ENCODE measurements around the gene RGPD4.

RGPD4 gene

DNA sequence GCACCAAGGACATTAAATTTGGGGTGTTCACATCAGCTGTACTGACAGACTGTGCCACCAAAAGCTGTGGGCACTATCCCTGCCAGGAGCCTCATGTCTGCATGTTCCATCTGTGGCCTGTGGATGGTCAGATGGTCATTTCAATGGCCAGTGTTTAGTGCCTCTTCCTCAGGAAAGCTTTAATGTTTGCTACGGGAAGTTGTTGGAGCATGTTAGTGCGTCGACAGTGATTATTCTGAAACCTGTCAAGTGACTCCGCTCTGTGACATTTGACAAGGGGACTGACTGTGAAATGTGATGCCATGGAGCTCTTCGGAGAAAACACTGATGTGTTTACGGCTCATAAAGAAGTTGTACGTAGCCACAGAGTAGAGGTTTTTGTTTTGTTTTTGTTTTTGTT, 18.7 kb upstream of the RGPD4 start:
- TF ChIP-seq, protein P1, sequence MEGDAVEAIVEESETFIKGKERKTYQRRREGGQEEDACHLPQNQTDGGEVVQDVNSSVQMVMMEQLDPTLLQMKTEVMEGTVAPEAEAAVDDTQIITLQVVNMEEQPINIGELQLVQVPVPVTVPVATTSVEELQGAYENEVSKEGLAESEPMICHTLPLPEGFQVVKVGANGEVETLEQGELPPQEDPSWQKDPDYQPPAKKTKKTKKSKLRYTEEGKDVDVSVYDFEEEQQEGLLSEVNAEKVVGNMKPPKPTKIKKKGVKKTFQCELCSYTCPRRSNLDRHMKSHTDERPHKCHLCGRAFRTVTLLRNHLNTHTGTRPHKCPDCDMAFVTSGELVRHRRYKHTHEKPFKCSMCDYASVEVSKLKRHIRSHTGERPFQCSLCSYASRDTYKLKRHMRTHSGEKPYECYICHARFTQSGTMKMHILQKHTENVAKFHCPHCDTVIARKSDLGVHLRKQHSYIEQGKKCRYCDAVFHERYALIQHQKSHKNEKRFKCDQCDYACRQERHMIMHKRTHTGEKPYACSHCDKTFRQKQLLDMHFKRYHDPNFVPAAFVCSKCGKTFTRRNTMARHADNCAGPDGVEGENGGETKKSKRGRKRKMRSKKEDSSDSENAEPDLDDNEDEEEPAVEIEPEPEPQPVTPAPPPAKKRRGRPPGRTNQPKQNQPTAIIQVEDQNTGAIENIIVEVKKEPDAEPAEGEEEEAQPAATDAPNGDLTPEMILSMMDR (IDR thresholded peaks at IDR 0.05; ENCODE audit: extremely low read depth, insufficient read depth, missing control alignments) = no peak
- no peak for DNase-seq (ENCODE audit: low spot score)
- in situ Hi-C loops (cut with MboI; ENCODE audit: low pct_unique_long_range_greater_than_20kb, low sequenced_read_pairs, unreplicated experiment) = no loop called here

DNA sequence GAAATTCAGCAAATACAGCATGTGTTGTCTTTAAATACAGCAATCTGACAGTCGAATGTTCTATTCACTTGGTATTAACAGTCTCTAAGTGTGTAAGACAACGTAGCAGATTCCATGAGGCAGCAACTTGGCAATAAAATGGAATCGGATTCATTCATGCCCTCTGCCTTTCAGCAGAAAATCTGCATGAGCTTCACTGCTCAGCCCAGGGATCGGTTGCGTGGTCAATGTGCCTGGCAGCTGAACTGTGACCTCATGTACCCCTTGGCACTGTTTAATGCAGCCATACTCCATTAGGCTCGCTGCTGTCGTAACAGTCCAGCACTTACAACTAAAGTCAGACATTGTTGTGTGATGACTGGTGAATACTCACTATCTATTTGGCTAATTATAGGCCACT, 17.7 kb upstream of the RGPD4 start:
- in situ Hi-C loops (cut with MboI; ENCODE audit: low pct_unique_long_range_greater_than_20kb, low sequenced_read_pairs, unreplicated experiment) = no loop called here
- no peak for DNase-seq (ENCODE audit: low spot score)
- TF ChIP-seq, protein P1 (IDR thresholded peaks at IDR 0.05; ENCODE audit: extremely low read depth, insufficient read depth, missing control alignments) = no peak

DNA sequence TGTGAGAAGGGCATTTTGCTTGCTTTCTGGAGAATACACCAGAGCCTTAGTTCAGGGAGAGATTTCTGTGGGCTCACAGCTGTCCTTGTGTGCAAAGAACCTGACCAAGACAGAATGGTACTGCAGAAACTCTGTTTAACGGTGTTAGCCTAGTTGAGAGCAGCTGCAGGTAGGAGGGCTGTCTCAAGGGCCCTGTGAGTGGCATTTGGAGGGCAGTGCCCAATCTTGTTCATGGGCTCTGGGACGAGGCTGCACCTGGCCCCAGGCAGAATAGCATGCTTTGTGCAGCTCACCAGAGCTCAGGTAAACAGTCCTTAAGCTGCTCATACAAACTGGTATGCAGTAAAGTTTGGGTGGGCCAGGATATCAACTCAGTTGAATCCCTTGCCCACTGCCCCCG, 16.9 kb upstream of the RGPD4 start:
- DNase-seq (ENCODE audit: low spot score) = no peak
- in situ Hi-C loops (cut with MboI; ENCODE audit: low pct_unique_long_range_greater_than_20kb, low sequenced_read_pairs, unreplicated experiment) = no loop called here
- TF ChIP-seq, protein P1 (IDR thresholded peaks at IDR 0.05; ENCODE audit: extremely low read depth, insufficient read depth, missing control alignments) = no peak

DNA sequence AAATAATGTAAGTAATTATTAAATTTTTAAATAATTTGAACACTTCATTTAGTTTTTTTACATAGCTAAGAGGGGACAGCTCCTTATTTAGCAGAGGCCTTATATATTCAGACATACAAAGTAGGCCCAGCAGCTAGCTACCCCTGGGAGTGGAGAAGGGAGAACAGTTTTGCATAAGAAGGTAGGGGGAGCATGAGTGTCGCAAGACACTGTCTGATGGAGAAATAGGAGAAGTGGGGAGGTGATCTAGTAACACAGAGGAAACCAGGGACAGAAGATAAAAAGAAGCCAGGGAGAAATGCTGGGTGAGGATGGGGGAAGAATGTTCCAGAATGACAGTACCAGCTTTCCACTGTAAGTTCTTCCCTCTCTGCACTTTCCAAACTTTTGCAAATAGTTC, 16.0 kb upstream of the RGPD4 start:
- TF ChIP-seq, protein P1 (IDR thresholded peaks at IDR 0.05; ENCODE audit: extremely low read depth, insufficient read depth, missing control alignments) = no peak
- no peak for DNase-seq (ENCODE audit: low spot score)
- in situ Hi-C loops (cut with MboI; ENCODE audit: low pct_unique_long_range_greater_than_20kb, low sequenced_read_pairs, unreplicated experiment) = no loop called here

DNA sequence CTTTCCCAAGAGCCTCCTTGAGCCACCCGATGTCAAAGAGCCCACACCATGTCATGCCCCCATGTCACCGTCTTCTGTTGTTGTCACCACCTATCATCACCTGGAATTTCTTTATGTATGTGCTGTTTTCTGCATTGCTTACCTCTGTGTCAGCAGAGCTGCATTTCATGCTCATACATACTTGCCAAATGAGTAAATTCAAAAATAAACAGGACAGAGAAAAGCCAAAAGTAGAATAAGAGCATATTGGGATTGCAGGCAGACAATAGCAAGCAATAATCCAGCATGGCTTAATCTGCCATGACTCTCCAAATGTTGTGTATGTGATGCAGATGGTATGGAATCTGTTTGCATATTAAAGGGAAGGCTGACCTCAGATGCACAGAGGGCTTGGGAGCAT, 15.3 kb upstream of the RGPD4 start:
- DNase-seq (ENCODE audit: low spot score) = no peak
- TF ChIP-seq, protein P1 (IDR thresholded peaks at IDR 0.05; ENCODE audit: extremely low read depth, insufficient read depth, missing control alignments) = no peak
- in situ Hi-C loops (cut with MboI; ENCODE audit: low pct_unique_long_range_greater_than_20kb, low sequenced_read_pairs, unreplicated experiment) = no loop called here

DNA sequence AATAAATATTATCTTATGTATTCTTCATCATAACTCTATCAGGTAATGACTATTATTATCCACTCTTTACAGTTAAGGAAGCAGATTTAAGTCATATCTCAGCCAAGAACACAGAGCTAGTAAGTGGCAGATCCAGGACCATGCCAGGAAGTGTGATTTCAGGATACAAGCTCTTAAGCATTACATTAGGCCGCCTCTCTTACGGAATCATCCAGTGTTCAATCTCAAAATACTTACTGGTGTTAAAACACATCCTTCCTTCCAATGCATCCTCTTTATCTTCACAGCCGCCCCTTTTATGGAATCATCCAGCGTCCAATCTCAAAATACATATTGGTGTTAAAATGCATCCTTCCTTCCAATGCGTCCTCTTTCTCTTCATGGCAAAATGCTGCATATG, 14.7 kb upstream of the RGPD4 start:
- TF ChIP-seq, protein P1 (IDR thresholded peaks at IDR 0.05; ENCODE audit: extremely low read depth, insufficient read depth, missing control alignments) = no peak
- no peak for DNase-seq (ENCODE audit: low spot score)
- in situ Hi-C loops (cut with MboI; ENCODE audit: low pct_unique_long_range_greater_than_20kb, low sequenced_read_pairs, unreplicated experiment) = no loop called here

DNA sequence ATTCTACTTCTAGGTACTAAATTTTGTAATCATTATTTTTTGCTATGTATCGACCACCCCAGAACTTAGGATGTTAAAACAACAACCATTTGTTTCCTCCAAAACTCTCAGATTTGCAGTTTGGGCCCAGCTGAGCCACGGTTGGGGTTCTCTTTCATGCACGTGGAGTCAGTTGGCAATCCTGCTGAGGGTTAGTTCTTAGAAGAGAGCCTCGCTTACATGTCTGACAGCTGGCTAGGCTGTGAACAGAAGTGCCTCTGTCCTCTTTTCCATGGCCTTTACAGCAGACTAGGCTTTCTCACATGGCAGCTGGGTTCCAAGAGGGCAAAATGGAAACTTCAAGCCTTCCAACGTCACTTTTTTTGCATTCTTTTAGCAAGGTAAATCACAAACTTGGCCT, 9.3 kb upstream of the RGPD4 start:
- TF ChIP-seq, protein P1 (IDR thresholded peaks at IDR 0.05; ENCODE audit: extremely low read depth, insufficient read depth, missing control alignments) = no peak
- DNase-seq (ENCODE audit: low spot score) = no peak
- in situ Hi-C loops (cut with MboI; ENCODE audit: low pct_unique_long_range_greater_than_20kb, low sequenced_read_pairs, unreplicated experiment) = no loop called here
